MCF 10A (cell line): ENCODE measurements around the gene CYP2S1. TPM values are rescaled to one million over a fixed set of nuclear protein-coding genes. Genes with fewer than 3 reads are reported as not detected.
A peak's percentile ranks its signal among the peaks of the same experiment; 100 is the strongest.
"Not testable (repeated sequence)": the region's sequence is repeated elsewhere in the genome, so short reads cannot be mapped to it uniquely, and the experiment has no call there.

Source experiments
- BruUV-seq: library from RNA; stranded (reverse); fragments of 400-500 nt; replicated peaks from 2 replicates; lab custom pipeline; 2021; lab: Mats Ljungman, UMichigan
- CTCF ChIA-PET: fragments of 300-600 bp; sonication (Branson Sonifier 250); formaldehyde crosslinking; extraction: SDS; loops from one replicate; lab custom pipeline; 2021; ENCODE audit warnings: antibody characterized with exemption, inconsistent platforms; lab: Yijun Ruan, JAX
- POLR2A ChIA-PET: fragments of 300-600, 350-650 bp; sonication (Branson Sonifier 250); formaldehyde crosslinking; extraction: SDS; loops from one replicate; lab custom pipeline; 2020; ENCODE audit warnings: antibody characterized with exemption, inconsistent platforms; lab: Yijun Ruan, JAX
- DNase-seq: peaks from one replicate; pipeline ENCODE4 v3.0.0-alpha.2; 2018; ENCODE audit not compliant: unreplicated experiment
- H3K27ac Mint-ChIP-seq: one replicate; pipeline ENCODE4 v1.8.0; 2022; ENCODE audit warnings: mild to moderate bottlenecking, low read depth, mixed read lengths; ENCODE audit not compliant: unreplicated experiment
- H3K27me3 Mint-ChIP-seq: one replicate; pipeline ENCODE4 v1.8.0; 2022; ENCODE audit warnings: mixed read lengths; ENCODE audit not compliant: insufficient read depth, unreplicated experiment
- H3K36me3 Mint-ChIP-seq: one replicate; pipeline ENCODE4 v1.8.0; 2022; ENCODE audit warnings: mild to moderate bottlenecking, moderate library complexity, mixed read lengths; ENCODE audit not compliant: insufficient read depth, unreplicated experiment
- H3K4me1 Mint-ChIP-seq: one replicate; pipeline ENCODE4 v1.8.0; 2022; ENCODE audit warnings: mixed read lengths; ENCODE audit not compliant: insufficient read depth, unreplicated experiment
- H3K4me3 Mint-ChIP-seq: one replicate; pipeline ENCODE4 v1.8.0; 2022; ENCODE audit warnings: mild to moderate bottlenecking, moderate library complexity, mixed read lengths; ENCODE audit not compliant: unreplicated experiment
- H3K9me3 Mint-ChIP-seq: one replicate; pipeline ENCODE4 v1.8.0; 2022; ENCODE audit warnings: mixed read lengths; ENCODE audit not compliant: unreplicated experiment
- CTCF ChIP-seq: fragments of 200-600 bp; IDR thresholded peaks from one replicate; pipeline ENCODE4 v1.8.0; 2022; ENCODE audit warnings: antibody characterized with exemption, mild to moderate bottlenecking; ENCODE audit not compliant: unreplicated experiment
- intact Hi-C: fragments of 100-400 bp; cut with micrococcal nuclease; formaldehyde crosslinking; loops from 2 replicates; pipeline ENCODE4 v1.14.1; 2022
- total RNA-seq: library from RNA; stranded (reverse); gene quantifications from 2 replicates; pipeline ENCODE4 v1.2.3, GENCODE V29; 2022

The CYP2S1 gene
- total RNA-seq, 1 experiment from 2014 or later: not detected

GRCh38 chr19:41195675-41196497, 2.9 kb downstream of the CYP2S1 start:
- TF ChIP-seq CTCF: no peak
- Mint-ChIP-seq H3K27ac (no peak overlapping the region), H3K9me3 (no peaks in the 10 kb centered on the region), H3K27me3 (peaks cover 51% of the 10 kb centered on the region), H3K4me1 (peaks cover 5% of the 10 kb centered on the region), H3K4me3 (no peak overlapping the region), H3K36me3 (no peaks in the 10 kb centered on the region)
- ChIA-PET CTCF (no interaction called here), POLR2A (interaction anchor here (0.5 kb wide), 1 partner anchor 793 kb away, joined by 3 read pairs; no protein-coding TSS in a partner anchor)
- DNase-seq: no peak
- BruUV-seq: no TSS peak
- intact Hi-C loops: no loop called here

- CTCF ChIA-PET: interaction anchor here (0.6 to 1.0 kb wide), 2 partner anchors 110 to 206 kb away, joined by 3 to 4 read pairs; no protein-coding TSS in a partner anchor
These were observed 5.5 kb downstream of the CYP2S1 start for GRCh38 chr19:41198559-41198958.

GRCh38 chr19:41203371-41203770, 10.4 kb downstream of the CYP2S1 start:
- no TSS peak for BruUV-seq
- TF ChIP-seq CTCF: no peak
- Mint-ChIP-seq H3K9me3 (no peaks in the 10 kb centered on the region), H3K4me1 (peaks cover 22% of the 10 kb centered on the region), H3K4me3 (no peak overlapping the region), H3K36me3 (peaks cover 6% of the 10 kb centered on the region), H3K27ac (no peak overlapping the region), H3K27me3 (peaks cover 12% of the 10 kb centered on the region)
- intact Hi-C loops: no loop called here
- POLR2A ChIA-PET: interaction anchor here (1.5 to 5.3 kb wide), 2 partner anchors 23 to 59 kb away, joined by 6 to 80 read pairs; partner anchors contain the start of gene HNRNPUL1
- DNase-seq: no peak
- CTCF ChIA-PET: interaction anchor here (0.6 to 9.1 kb wide), 9 partner anchors 15 to 386 kb away, joined by 3 to 137 read pairs (median 4); partner anchors contain the start of genes AXL, CCDC97 and HNRNPUL1

More at GRCh38 chr19:41198559-41198958, 5.5 kb downstream of the CYP2S1 start:
- no peaks in the 10 kb centered on the region for H3K9me3 Mint-ChIP-seq
- H3K27ac Mint-ChIP-seq: no peak overlapping the region
- BruUV-seq: no TSS peak
- DNase-seq: no peak
- peaks cover 27% of the 10 kb centered on the region for H3K27me3 Mint-ChIP-seq
- POLR2A ChIA-PET: interaction anchor here (0.7 kb wide), 1 partner anchor 23 kb away, joined by 4 read pairs; no protein-coding TSS in a partner anchor
- no peak for TF ChIP-seq CTCF
- H3K36me3 Mint-ChIP-seq: peaks cover 6% of the 10 kb centered on the region
- peaks cover 5% of the 10 kb centered on the region for H3K4me1 Mint-ChIP-seq
- intact Hi-C loops: no loop called here
- no peak overlapping the region for H3K4me3 Mint-ChIP-seq

- H3K4me3 Mint-ChIP-seq, H3K27me3 Mint-ChIP-seq, H3K27ac Mint-ChIP-seq, BruUV-seq, H3K36me3 Mint-ChIP-seq, H3K9me3 Mint-ChIP-seq: not testable (repeated sequence)
- DNase-seq: peak; percentile 89
- TF ChIP-seq CTCF: peak; percentile 71
- peaks cover 17% of the 10 kb centered on the region for H3K4me1 Mint-ChIP-seq
- ChIA-PET CTCF (interaction anchor here (0.6 to 9.1 kb wide), 17 partner anchors 14 to 539 kb away, joined by 3 to 137 read pairs (median 4); partner anchors contain the start of genes AXL, CCDC97 and HNRNPUL1), POLR2A (interaction anchor here (0.6 to 5.3 kb wide), 9 partner anchors 14 to 192 kb away, joined by 3 to 80 read pairs (median 4); partner anchors contain the start of gene HNRNPUL1)
- intact Hi-C loops: loop anchor here (1.0 kb wide), 4 partner anchors 58 to 366 kb away; no protein-coding TSS in a partner anchor
These were observed 11.3 kb downstream of the CYP2S1 start for GRCh38 chr19:41204338-41204737.
